Ishikawa (cell line): ENCODE measurements around the gene TRIM3.

Experiments used
- CEBPB ChIP-seq: IDR thresholded peaks from 2 replicates; pipeline ENCODE4 v1.6.1; 2012
- CREB1 ChIP-seq: IDR thresholded peaks from 2 replicates; pipeline ENCODE4 v1.6.1; 2012; ENCODE audit warnings: low read depth
- EGR1 ChIP-seq: IDR thresholded peaks from 2 replicates; pipeline ENCODE4 v1.6.1; 2012
- EP300 ChIP-seq: IDR thresholded peaks from 2 replicates; pipeline ENCODE4 v1.6.1; 2012; ENCODE audit warnings: borderline replicate concordance
- FOXM1 ChIP-seq: IDR thresholded peaks from 2 replicates; pipeline ENCODE4 v1.6.1; 2012; ENCODE audit warnings: low read depth, borderline replicate concordance
- MAX ChIP-seq: IDR thresholded peaks from 2 replicates; pipeline ENCODE4 v1.6.1; 2012
- RAD21 ChIP-seq: IDR thresholded peaks from 2 replicates; pipeline ENCODE4 v1.6.1; 2012; ENCODE audit warnings: low read depth
- REST ChIP-seq: IDR thresholded peaks from 2 replicates; pipeline ENCODE4 v1.6.1; 2012; ENCODE audit warnings: low read depth, mild to moderate bottlenecking
- TAF1 ChIP-seq: IDR thresholded peaks from 2 replicates; pipeline ENCODE4 v1.6.1; 2012; ENCODE audit warnings: low read depth, mild to moderate bottlenecking
- TCF12 ChIP-seq: IDR thresholded peaks from 2 replicates; pipeline ENCODE4 v1.6.1; 2012; ENCODE audit warnings: low read depth
- TEAD4 ChIP-seq: IDR thresholded peaks from 2 replicates; pipeline ENCODE4 v1.6.1; 2012
- YY1 ChIP-seq: IDR thresholded peaks from 2 replicates; pipeline ENCODE4 v1.6.1; 2012; ENCODE audit warnings: low read depth
- ZBTB7A ChIP-seq: IDR thresholded peaks from 2 replicates; pipeline ENCODE4 v1.6.1; 2012; ENCODE audit warnings: low read depth

- TF ChIP-seq MAX (no peak), CEBPB (no peak), EP300 (no peak), RAD21 (no peak), FOXM1 (no peak), TAF1 (no peak), REST (no peak), CREB1 (no peak), TCF12 (no peak), YY1 (no peak), ZBTB7A (no peak), TEAD4 (no peak), EGR1 (no peak)
Observed at GRCh38 chr11:6486256-6486655, 12.5 kb upstream of the TRIM3 start.
